OCI-LY3 (cell line): ENCODE data around the gene VTI1B.

Experiments
- EZH2phosphoT487 ChIP-seq: fragments of 200-600 bp; shearing (Covaris generic); IDR thresholded peaks from 2 replicates; pipeline ENCODE4 v1.6.1; 2018; ENCODE audit warnings: antibody characterized with exemption, mixed run types, low read depth
- TF ChIP-seq, protein P1 (sequence below): fragments of 200-600, 300-600 bp; sonication (generic); IDR thresholded peaks from 2 replicates; pipeline ENCODE4 v1.5.1; 2014; ENCODE audit warnings: antibody characterized with exemption, low read length, low read depth

DNA sequence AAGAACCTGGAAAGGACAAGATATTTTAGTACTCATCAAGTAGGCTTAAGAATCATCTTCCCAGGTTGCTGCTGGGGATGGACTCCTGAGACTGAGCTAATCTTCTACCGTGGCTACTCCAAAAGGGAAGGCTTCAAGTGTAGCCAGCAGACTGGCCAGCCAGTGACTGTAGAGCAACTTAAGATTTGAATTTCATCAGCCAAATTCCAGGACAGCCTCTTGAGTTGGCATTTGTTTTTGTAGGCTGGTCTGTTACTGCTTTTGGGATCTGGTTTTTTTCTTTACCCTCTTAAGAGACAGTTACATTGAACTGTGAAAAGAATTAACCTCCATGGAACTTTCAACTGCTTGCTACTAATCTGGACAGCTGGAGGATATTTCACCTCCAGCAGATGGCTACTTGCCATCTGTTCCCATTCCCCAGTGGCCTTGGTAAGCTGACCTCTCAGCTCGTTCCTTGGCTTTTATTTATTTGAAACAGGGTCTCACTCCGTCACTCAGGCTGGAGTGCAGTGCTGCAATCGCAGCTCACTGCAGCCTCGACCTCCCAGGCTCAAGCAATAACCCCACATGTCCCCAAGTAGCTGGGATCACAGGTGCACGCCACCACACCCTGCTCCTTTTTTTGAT, 20.7 kb downstream of the VTI1B start:
- TF ChIP-seq, protein P1, sequence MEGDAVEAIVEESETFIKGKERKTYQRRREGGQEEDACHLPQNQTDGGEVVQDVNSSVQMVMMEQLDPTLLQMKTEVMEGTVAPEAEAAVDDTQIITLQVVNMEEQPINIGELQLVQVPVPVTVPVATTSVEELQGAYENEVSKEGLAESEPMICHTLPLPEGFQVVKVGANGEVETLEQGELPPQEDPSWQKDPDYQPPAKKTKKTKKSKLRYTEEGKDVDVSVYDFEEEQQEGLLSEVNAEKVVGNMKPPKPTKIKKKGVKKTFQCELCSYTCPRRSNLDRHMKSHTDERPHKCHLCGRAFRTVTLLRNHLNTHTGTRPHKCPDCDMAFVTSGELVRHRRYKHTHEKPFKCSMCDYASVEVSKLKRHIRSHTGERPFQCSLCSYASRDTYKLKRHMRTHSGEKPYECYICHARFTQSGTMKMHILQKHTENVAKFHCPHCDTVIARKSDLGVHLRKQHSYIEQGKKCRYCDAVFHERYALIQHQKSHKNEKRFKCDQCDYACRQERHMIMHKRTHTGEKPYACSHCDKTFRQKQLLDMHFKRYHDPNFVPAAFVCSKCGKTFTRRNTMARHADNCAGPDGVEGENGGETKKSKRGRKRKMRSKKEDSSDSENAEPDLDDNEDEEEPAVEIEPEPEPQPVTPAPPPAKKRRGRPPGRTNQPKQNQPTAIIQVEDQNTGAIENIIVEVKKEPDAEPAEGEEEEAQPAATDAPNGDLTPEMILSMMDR: no peak
- TF ChIP-seq EZH2phosphoT487: no peak
